OCI-LY3 (cell line): ENCODE results near the gene USP32.

Experiments used
- EZH2phosphoT487 ChIP-seq: fragments of 200-600 bp; shearing (Covaris generic); IDR thresholded peaks from 2 replicates; pipeline ENCODE4 v1.6.1; 2018; ENCODE audit warnings: antibody characterized with exemption, mixed run types, low read depth
- TF ChIP-seq, protein P1 (sequence below): fragments of 200-600, 300-600 bp; sonication (generic); IDR thresholded peaks from 2 replicates; pipeline ENCODE4 v1.5.1; 2014; ENCODE audit warnings: antibody characterized with exemption, low read length, low read depth

GRCh38 chr17:60369727-60370126, 22.2 kb downstream of the USP32 start:
- TF ChIP-seq, protein P1, sequence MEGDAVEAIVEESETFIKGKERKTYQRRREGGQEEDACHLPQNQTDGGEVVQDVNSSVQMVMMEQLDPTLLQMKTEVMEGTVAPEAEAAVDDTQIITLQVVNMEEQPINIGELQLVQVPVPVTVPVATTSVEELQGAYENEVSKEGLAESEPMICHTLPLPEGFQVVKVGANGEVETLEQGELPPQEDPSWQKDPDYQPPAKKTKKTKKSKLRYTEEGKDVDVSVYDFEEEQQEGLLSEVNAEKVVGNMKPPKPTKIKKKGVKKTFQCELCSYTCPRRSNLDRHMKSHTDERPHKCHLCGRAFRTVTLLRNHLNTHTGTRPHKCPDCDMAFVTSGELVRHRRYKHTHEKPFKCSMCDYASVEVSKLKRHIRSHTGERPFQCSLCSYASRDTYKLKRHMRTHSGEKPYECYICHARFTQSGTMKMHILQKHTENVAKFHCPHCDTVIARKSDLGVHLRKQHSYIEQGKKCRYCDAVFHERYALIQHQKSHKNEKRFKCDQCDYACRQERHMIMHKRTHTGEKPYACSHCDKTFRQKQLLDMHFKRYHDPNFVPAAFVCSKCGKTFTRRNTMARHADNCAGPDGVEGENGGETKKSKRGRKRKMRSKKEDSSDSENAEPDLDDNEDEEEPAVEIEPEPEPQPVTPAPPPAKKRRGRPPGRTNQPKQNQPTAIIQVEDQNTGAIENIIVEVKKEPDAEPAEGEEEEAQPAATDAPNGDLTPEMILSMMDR, result no peak
- TF ChIP-seq EZH2phosphoT487, result no peak
